ENCODE results near the gene RHOV.

DNA sequence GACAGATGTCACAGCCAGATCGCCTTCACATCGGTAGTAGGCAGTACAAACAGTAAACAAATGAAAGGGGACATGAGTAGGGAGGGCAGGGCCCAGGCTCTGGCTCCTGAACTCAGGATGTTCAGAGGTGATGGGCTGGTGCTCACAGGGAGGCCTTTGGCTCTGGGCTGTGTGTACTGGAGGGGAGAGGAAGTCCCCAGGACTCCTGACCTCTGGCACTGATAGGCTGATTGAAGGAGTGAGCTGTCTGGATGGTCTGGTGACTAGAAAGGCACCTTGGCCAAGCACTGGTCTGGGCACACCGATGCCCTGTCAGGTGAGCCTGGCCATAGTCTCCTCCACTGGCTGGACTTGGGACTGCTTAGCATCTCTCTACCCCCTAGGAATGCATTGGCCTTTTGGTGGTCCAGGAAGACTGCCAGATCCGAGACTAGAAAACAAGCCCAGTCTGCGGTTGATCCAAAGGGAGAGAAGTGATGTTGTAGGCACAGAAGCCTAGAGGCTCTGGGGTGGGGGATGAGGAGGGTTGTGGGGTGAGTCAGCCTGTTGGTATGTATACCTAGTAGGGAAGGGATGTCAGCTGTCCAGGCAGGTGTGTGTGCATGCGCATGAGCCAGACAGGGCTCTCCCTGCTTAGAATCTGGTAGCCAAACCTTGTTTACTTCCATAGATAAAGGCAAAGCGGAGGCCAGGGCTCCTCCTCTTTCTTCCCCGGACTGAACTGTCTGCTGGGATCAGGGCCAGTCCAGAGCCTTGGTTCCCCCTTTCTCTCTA, 28.3 kb downstream of the RHOV start:
- TF ChIP-seq POLR2A (IDR thresholded peaks at IDR 0.05), result peak; percentile 71 to 83
- TF ChIP-seq, protein P1, sequence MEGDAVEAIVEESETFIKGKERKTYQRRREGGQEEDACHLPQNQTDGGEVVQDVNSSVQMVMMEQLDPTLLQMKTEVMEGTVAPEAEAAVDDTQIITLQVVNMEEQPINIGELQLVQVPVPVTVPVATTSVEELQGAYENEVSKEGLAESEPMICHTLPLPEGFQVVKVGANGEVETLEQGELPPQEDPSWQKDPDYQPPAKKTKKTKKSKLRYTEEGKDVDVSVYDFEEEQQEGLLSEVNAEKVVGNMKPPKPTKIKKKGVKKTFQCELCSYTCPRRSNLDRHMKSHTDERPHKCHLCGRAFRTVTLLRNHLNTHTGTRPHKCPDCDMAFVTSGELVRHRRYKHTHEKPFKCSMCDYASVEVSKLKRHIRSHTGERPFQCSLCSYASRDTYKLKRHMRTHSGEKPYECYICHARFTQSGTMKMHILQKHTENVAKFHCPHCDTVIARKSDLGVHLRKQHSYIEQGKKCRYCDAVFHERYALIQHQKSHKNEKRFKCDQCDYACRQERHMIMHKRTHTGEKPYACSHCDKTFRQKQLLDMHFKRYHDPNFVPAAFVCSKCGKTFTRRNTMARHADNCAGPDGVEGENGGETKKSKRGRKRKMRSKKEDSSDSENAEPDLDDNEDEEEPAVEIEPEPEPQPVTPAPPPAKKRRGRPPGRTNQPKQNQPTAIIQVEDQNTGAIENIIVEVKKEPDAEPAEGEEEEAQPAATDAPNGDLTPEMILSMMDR (IDR thresholded peaks at IDR 0.05), result no peak
